Activated B cell treated with CpG ODN at 0.5 μM for 24 hours (primary cell): ENCODE measurements around the gene ANO2. TPM values are rescaled to one million over a fixed set of nuclear protein-coding genes. Genes with fewer than 3 reads are reported as not detected.

Source experiments
- ATAC-seq: fragments of 200-7000 bp; cut with Tn5 transposase; one replicate; pipeline ENCODE4 v1.10.0; 2021; ENCODE audit warnings: low read depth, mild to moderate bottlenecking, moderate library complexity
- CTCF ChIA-PET: fragments of 350-600 bp; sonication (Branson Sonifier 250); formaldehyde crosslinking; loops from one replicate; lab custom pipeline; 2021; ENCODE audit warnings: antibody characterized with exemption; lab: Charles Lee
- POLR2A ChIA-PET: fragments of 350-600 bp; sonication (Branson Sonifier 250); formaldehyde crosslinking; loops from one replicate; lab custom pipeline; 2021; ENCODE audit warnings: antibody characterized with exemption; lab: Charles Lee
- DNase-seq: peaks from one replicate; pipeline ENCODE4 v3.0.0; 2022
- H3K27ac Mint-ChIP-seq: one replicate; pipeline ENCODE4 v1.8.0; 2020; ENCODE audit warnings: mixed read lengths
- H3K27me3 Mint-ChIP-seq: one replicate; pipeline ENCODE4 v1.8.0; 2021; ENCODE audit warnings: mixed read lengths
- H3K36me3 Mint-ChIP-seq: one replicate; pipeline ENCODE4 v1.8.0; 2021; ENCODE audit warnings: low read depth, mixed read lengths
- H3K4me1 Mint-ChIP-seq: one replicate; pipeline ENCODE4 v1.8.0; 2021; ENCODE audit warnings: mixed read lengths
- H3K4me3 Mint-ChIP-seq: one replicate; pipeline ENCODE4 v1.8.0; 2020; ENCODE audit warnings: mild to moderate bottlenecking, mixed read lengths
- H3K9me3 Mint-ChIP-seq: one replicate; pipeline ENCODE4 v1.8.0; 2020; ENCODE audit warnings: mixed read lengths
- CTCF ChIP-seq: fragments of 200-600 bp; IDR thresholded peaks from one replicate; pipeline ENCODE4 v1.8.0; 2022; ENCODE audit warnings: antibody characterized with exemption, mild to moderate bottlenecking
- intact Hi-C: fragments of 100-400 bp; cut with micrococcal nuclease; formaldehyde crosslinking; loops from one replicate; pipeline ENCODE4 v1.15.1; 2024
- total RNA-seq: library from RNA; stranded (reverse); gene quantifications from 2 replicates; pipeline ENCODE4 v1.2.3, GENCODE V29; 2022

ANO2 gene
- total RNA-seq, 1 donor from 2014 or later = not detected

GRCh38 chr12:5907807-5908206 lies 37.3 kb downstream of the ANO2 start:
- intact Hi-C loops = no loop called here
- no peak for DNase-seq

GRCh38 chr12:5905757-5906156 lies 39.3 kb downstream of the ANO2 start:
- H3K9me3 Mint-ChIP-seq = no peaks in the 10 kb centered on the region

More at GRCh38 chr12:5907807-5908206, 37.3 kb downstream of the ANO2 start:
- Mint-ChIP-seq H3K27ac (no peak overlapping the region), H3K4me3 (no peak overlapping the region), H3K9me3 (no peaks in the 10 kb centered on the region), H3K4me1 (no peaks in the 10 kb centered on the region), H3K36me3 (no peaks in the 10 kb centered on the region), H3K27me3 (peaks cover 6% of the 10 kb centered on the region)
- CTCF ChIA-PET = no interaction called here
- POLR2A ChIA-PET = no interaction called here
- TF ChIP-seq CTCF = no peak
- no peak for ATAC-seq

GRCh38 chr12:5904969-5905368 lies 40.1 kb downstream of the ANO2 start:
- no peak overlapping the region for H3K4me3 Mint-ChIP-seq
- DNase-seq (no peak), ATAC-seq (no peak)
- H3K27ac Mint-ChIP-seq = no peak overlapping the region
- intact Hi-C loops = no loop called here
- POLR2A ChIA-PET = no interaction called here
- no peaks in the 10 kb centered on the region for H3K4me1 Mint-ChIP-seq
- H3K36me3 Mint-ChIP-seq = no peaks in the 10 kb centered on the region
- TF ChIP-seq CTCF = no peak
- peaks cover 16% of the 10 kb centered on the region for H3K27me3 Mint-ChIP-seq
- CTCF ChIA-PET = no interaction called here
- no peaks in the 10 kb centered on the region for H3K9me3 Mint-ChIP-seq

More at GRCh38 chr12:5905757-5906156, 39.3 kb downstream of the ANO2 start:
- TF ChIP-seq CTCF = no peak
- DNase-seq (no peak), ATAC-seq (no peak)
- CTCF ChIA-PET = no interaction called here
- POLR2A ChIA-PET = no interaction called here
- Mint-ChIP-seq H3K36me3 (no peaks in the 10 kb centered on the region), H3K27me3 (peaks cover 11% of the 10 kb centered on the region), H3K4me1 (no peaks in the 10 kb centered on the region), H3K4me3 (no peak overlapping the region), H3K27ac (no peak overlapping the region)
- intact Hi-C loops = no loop called here

GRCh38 chr12:5904441-5904840 lies 40.6 kb downstream of the ANO2 start:
- POLR2A ChIA-PET = no interaction called here
- intact Hi-C loops = no loop called here
- CTCF ChIA-PET = no interaction called here
- Mint-ChIP-seq H3K9me3 (no peaks in the 10 kb centered on the region), H3K4me3 (no peak overlapping the region), H3K27me3 (peaks cover 16% of the 10 kb centered on the region), H3K27ac (no peak overlapping the region), H3K36me3 (no peaks in the 10 kb centered on the region), H3K4me1 (no peaks in the 10 kb centered on the region)
- DNase-seq (no peak), ATAC-seq (no peak)
- TF ChIP-seq CTCF = no peak

GRCh38 chr12:5902736-5903135 lies 42.3 kb downstream of the ANO2 start:
- DNase-seq (no peak), ATAC-seq (no peak)
- TF ChIP-seq CTCF = no peak
- CTCF ChIA-PET = no interaction called here
- Mint-ChIP-seq H3K27ac (no peak overlapping the region), H3K36me3 (no peaks in the 10 kb centered on the region), H3K4me1 (no peaks in the 10 kb centered on the region), H3K27me3 (peaks cover 16% of the 10 kb centered on the region), H3K9me3 (no peaks in the 10 kb centered on the region), H3K4me3 (no peak overlapping the region)
- POLR2A ChIA-PET = no interaction called here
- intact Hi-C loops = no loop called here
